SK-N-MC (cell line): Measurements from ENCODE around the gene ATP6V1F.

Experiments used
- EZH2 ChIP-seq: fragments of 200-600 bp; sonication (generic); IDR thresholded peaks from one replicate; pipeline ENCODE4 v1.6.1; 2017; ENCODE audit warnings: antibody characterized with exemption
- POLR2AphosphoS5 ChIP-seq: IDR thresholded peaks from 2 replicates; pipeline ENCODE4 v1.6.1; 2012; ENCODE audit warnings: mild to moderate bottlenecking, low read depth, low read length, borderline replicate concordance

GRCh38 chr7:128832880-128833147, 29.8 kb upstream of the ATP6V1F start:
- TF ChIP-seq POLR2AphosphoS5 = no peak
- no peak for TF ChIP-seq EZH2
